ENCODE measurements around the gene BRD3.
"Not testable (repeated sequence)": the region's sequence is repeated elsewhere in the genome, so short reads cannot be mapped to it uniquely, and the experiment has no call there.

The BRD3 gene

GRCh38 chr9:134067904-134068743, at the start of gene BRD3:
Gene BRD3, minus strand, starts transcription at chr9:134068026. Its CDS starts 14,549 bp downstream, at chr9:134053477.
- peak; percentile 60 to 64 for DNase-seq (ENCODE audit: low read depth in 2 of 2)

DNA sequence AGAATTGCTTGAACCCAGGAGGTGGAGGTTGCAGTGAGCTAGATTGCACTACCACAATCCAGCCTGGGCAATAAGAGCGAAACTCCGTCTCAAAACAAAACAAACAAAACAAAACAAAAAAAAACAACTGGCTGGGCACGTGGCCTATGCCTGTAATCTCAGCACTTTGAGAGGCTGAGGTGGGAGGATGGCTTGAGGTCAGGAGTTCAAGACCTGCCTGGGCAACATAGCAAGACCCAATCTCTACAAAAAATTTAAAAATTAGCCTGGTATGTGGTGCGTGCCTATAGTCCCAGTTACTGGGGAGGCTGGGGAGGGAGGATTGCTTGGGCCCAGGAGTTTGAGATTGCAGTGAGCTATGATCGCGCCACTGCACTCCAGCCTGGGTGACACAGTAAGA, 44.7 kb upstream of the BRD3 start:
- DNase-seq (ENCODE audit: low read depth in 2 of 2) = no peak

DNA sequence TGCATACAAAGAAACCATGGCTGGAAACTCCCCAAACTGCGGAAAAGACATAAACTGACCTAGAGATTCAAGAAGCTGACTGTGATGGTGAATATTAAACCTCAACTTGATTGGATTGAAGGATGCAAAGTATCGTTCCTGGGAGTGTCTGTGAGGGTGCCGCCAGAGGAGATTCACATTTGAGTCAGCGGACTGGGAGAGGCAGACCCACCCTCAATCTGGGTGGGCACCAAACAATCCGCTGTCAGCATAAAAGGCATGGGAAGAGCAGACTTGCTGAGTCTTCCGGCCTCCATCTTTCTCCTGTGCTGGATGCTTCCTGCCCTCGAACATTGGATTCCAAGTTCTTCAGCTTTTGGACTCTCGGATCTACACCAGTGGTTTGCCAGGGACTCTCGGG, 43.2 kb upstream of the BRD3 start:
- no peak for DNase-seq (ENCODE audit: low read depth in 2 of 2)

GRCh38 chr9:134103391-134103998, 35.7 kb upstream of the BRD3 start:
- no peak for DNase-seq (ENCODE audit: low read depth in 2 of 2)

- DNase-seq (ENCODE audit: low read depth in 2 of 2) = no peak
Observed at GRCh38 chr9:134101623-134102149, 33.9 kb upstream of the BRD3 start.

GRCh38 chr9:134101133-134101532, 33.3 kb upstream of the BRD3 start:
- not testable (repeated sequence) for DNase-seq (ENCODE audit: low read depth in 2 of 2)

GRCh38 chr9:134100040-134100439, 32.2 kb upstream of the BRD3 start:
- no peak for DNase-seq (ENCODE audit: low read depth in 2 of 2)

DNA sequence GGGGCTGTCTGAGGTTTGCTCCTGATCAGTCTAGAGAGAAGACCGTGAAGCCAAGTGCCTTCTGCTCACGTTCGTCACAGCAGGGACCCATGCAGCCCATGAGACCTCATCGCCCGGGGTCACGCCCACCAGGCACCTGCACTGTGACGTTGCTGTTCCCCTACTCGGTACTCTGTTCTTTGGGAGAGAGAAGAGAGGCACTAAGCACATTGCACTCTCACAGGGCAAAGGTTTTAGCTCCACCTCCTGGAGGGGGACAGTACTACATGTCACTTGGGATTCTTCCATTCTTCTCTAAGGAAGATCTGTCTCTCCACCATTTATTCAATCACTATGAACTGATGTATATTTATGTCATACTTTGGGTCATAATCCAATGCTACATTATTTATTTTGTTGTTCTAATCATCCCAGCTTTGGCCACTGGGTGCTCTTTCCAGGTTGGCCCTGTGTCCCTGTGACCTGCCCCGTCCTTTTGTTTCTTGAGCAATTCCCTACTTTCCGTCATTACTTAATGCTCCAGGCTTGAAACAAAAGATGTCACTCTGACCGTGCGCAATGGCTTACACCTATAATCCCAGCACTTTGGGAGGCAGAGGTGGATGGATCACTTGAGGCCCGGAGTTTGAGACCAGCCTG, 31.4 kb upstream of the BRD3 start:
- peak in 1 of 2 donors; percentile 21 for DNase-seq (ENCODE audit: low read depth in 2 of 2)

- no peak for DNase-seq (ENCODE audit: low read depth in 2 of 2)
Observed at GRCh38 chr9:134089972-134090371, 22.1 kb upstream of the BRD3 start.

DNA sequence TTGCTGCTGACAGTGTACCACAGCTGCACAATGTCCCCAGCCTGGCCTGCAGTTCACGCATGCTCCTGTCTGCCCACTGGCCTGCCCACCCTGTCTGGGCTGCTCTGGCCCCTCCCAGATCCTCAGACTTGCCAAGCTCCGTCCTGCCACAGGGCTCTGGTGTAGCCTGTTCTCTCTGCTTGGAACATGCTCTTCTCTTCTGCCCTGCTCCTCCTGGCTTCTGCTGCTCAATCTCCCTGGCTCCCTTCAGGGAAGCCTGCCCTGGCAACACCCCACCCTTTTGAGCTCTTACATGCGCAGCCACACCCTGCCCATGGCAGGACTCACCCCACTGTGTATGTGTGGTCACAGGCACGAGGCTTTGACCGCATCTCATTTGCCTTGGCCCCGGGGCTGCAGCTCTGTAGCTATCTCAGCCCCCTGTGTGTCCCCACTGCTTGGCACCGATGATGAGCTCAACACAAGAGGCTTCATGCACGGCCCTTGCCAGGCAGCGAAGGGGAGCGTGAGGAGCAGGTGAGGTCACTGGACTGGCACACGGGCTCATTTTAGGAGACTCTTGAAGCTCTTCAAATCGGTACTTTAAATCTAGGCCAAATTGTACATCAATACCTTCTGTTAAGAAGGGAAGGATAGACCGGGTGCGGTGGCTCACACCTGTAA, 20.4 kb upstream of the BRD3 start:
- no peak for DNase-seq (ENCODE audit: low read depth in 2 of 2)

DNA sequence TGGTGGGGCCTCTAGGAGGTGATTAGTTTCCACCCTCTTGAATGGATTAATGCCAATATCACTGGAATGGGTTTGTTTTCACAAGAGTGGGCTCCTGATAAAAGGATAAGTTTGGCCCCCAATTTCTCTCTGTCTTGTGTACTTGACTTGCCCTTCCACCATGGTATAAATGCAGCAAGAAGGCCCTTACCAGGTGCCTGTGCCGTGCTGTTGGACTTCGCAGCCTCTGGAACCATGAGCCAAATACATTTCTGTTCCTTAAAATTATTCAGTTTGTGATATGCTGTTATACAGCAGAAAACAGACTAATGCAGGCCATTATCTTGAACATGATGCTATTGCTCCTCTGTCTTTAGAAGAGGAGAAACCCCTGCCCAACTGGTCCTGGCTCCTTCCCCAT, 17.8 kb upstream of the BRD3 start:
- no peak for DNase-seq (ENCODE audit: low read depth in 2 of 2)

DNA sequence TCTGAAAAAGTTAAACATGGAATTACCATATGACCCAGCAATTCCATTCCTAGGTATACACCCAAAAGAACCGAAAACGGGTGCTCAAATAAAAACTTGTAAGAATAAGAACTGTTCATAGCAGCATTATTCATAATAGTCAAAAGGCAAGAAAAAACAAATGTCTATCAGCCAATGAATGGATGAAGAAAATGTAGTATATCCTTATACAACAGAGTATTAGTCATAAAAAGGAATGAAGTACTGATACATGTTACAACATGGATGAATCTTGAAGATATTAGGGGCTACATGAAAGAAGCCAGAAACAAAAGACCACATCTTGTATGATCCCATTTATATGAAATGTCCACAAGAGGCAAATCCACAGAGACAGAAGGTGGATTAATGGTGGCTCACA, 15.6 kb upstream of the BRD3 start:
- no peak for DNase-seq (ENCODE audit: low read depth in 2 of 2)

GRCh38 chr9:134076644-134077043, 8.8 kb upstream of the BRD3 start:
- DNase-seq (ENCODE audit: low read depth in 2 of 2) = no peak

DNA sequence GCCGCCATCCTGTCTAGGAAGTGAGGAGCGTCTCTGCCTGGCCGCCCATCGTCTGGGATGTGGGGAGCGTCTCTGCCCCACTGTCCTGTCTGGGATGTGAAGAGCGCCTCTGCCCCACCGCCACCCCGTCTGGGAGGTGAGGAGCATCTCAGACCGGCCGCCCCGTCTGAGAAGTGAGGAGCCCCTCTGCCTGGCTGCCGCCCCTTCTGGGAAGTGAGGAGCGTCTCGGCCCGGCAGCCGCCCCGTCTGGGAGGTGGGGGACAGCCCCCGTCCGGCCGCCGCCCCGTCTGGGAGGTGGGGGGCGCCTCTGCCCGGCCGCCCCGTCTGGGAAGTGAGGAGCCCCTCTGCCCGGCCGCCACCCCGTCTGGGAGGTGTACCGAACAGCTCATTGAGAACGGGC, 7.9 kb upstream of the BRD3 start:
- not testable (repeated sequence) for DNase-seq (ENCODE audit: low read depth in 2 of 2)

- DNase-seq (ENCODE audit: low read depth in 2 of 2) = no peak
Observed at GRCh38 chr9:134073500-134073899, 5.7 kb upstream of the BRD3 start.

DNA sequence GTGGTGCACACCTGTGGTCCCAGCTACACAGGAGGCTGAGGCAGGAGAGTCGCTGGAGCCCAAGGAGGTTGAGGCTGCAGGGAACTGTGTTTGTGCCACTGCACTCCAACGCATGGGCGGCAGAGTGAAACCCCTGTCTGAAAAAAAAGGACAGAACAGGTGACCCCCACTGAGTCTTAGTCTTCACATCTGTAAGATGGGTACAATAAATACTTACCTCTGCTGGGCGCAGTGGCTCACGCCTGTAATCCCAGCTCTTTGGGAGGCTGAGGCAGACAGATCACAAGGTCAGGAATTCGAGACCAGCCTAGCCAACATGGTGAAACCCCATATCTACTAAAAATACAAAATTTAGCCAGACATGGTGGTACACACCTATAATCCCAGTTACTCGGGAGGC, 4.9 kb upstream of the BRD3 start:
- not testable (repeated sequence) for DNase-seq (ENCODE audit: low read depth in 2 of 2)

DNA sequence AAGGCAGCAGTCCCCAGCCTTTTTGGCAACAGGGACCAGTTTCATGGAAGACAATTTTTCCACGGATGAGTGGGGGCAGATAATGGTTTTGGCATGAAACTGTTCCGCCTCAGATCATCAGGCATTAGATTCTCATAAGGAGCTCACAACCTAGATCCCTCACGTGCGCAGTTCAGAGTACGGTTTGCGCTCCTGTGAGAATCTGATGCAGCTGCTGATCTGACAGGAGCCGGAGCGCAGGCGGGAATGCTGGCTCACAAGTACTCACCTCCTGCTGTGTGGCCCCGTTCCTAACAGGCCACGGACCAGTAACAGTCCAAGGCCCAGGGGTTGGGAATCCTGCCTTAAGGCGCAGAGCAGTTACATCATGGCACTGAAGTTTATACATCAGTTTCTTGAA, 3.3 kb upstream of the BRD3 start:
- no peak for DNase-seq (ENCODE audit: low read depth in 2 of 2)

DNA sequence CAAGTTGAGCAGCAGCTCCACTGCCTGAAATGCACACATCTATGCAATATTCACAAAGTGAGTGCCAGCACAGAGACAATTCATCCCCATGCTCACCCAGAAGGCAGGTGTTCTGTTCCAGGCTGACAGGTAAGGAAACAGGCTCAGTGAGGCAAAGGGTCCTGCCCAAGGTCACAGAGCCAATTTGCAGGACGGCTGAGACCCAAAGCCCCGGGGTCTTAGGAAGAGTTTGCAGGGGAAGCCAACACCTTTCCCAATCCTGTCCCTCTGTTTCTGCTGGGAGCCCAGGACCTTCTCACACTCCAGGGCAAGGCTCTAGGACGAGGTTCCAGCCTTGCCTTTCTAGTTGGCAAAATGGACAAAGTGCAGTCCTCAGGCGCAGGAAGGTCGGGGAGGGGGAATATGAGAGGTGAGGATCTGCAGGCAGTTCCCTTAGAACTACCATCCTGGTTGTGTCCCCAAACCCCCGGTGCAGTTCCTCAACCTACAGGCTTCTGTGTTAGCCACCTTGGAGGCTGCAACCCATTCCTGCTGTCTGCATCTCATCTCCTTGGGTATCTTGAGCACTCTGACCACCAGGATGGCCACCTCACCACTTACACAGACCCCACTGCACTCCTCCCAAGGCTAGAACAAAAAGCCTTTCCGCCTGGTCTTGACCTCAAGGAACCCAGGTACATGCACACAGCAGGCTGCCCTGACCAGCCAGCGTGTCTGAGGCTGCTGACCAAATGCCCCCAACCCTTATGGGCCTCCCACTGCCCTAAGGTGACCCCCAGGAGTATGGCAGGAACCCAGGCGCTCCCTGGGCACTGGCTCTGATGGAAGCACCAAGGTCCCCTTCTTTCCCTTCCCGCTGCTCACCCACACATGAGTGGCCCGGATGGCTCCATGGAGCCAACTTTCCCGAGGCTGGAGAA, 1.9 kb upstream of the BRD3 start:
- DNase-seq (ENCODE audit: low read depth in 2 of 2) = no peak

DNA sequence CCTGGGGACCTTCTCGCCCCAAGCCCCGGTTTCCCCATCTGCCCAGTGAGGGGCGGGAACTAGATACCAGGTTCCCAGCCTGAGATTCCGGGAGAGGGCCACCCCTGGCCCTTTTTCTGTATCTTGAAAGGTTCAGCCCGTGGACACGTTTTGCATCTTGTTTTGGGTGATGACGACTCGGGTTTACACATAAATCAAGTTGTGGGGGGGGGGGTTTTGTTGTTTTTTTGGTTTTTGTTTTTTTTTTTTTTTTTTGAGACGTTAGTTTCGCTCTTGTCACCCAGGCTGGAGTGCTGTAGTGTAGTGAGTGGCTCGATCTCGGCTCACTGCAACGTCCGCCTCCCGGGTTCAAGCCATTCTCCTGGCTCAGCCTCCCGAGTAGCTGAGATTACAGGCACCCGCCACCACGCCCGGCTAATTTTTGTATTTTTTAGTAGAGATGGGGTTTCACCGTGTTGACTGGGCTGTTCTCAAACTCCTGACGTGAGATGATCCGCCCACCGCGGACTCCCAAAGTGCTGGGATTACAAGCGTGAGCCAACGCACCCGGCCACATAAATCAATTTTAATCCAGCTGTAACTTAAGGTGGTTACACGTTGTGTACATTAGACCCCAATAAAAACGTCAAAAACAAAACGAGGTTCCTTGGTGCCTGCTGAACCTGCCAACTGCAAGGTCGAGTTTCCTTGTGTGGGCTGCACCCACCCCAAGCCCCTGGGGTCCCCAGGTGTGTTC, 1.1 kb upstream of the BRD3 start:
- no peak for DNase-seq (ENCODE audit: low read depth in 2 of 2)

Measured in stimulated activated CD8-positive, alpha-beta memory T cell treated with anti-CD3 and anti-CD28 coated beads, Interleukin-15, amount 100 ng/mL, for 4 hours (primary cell).